T-helper 2 cell (primary cell): ENCODE data around the gene CCDC47.
A peak's percentile ranks its signal among the peaks of the same experiment; 100 is the strongest.

Source experiments
- DNase-seq, 5 experiments: peaks; one replicate each; pipeline versions ENCODE4 v3.0.0 to v3.0.0-alpha.2; 2012 to 2022

The CCDC47 gene

GRCh38 chr17:63697341-63698286 is 75.8 kb downstream of the CCDC47 start:
- DNase-seq = peak; percentile 55 to 91 (median 77)

- DNase-seq = peak in 1 of 5 experiments; percentile 76
Observed at GRCh38 chr17:63696381-63696961, 76.9 kb downstream of the CCDC47 start.

GRCh38 chr17:63695889-63696288 is 77.5 kb downstream of the CCDC47 start:
- peak in 1 of 5 experiments; percentile 23 for DNase-seq
